ENCODE data around the gene CUL5. TPM values are rescaled to one million over a fixed set of nuclear protein-coding genes. Genes with fewer than 3 reads are reported as not detected.

The CUL5 gene
- total and polyA plus RNA-seq, 2 of the 4 experiments (the other 2 are of a cell fraction) = 8.8 to 31.0 TPM

DNA sequence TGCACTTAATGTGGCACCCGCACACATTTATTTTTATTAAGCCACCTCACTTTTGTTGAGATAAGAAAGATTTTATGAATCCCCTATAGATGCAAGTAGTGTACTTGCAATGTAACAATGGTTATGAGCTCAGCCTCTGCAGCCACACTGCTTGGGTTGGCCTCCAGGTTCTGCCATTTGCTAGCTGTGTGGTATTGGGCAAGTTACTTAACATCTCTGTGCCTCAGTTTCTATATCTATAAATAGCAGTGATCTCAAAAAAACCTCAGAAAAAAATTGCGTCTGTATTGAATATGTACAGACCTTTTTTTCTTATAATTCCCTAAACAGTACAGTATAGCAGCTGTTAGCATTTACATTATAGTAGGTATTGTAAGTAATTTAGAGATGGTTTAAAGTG, 10.0 kb downstream of the CUL5 start:
- Histone ChIP-seq H4K8ac (ENCODE audit: low read depth in 2 of 2, low read length in 2 of 2) (no peak overlapping the region), H2AK5ac (ENCODE audit: low read depth, low read length) (no peak overlapping the region), H2BK20ac (ENCODE audit: low read depth, low read length) (no peak overlapping the region), H3K4me3 (ENCODE audit: insufficient read depth, low read depth, low read length) (no peak overlapping the region), H3K9ac (ENCODE audit: low read depth, low read length) (no peak overlapping the region), H3K23ac (ENCODE audit: low read depth, low read length) (no peak overlapping the region), H2AFZ (replicated peaks; ENCODE audit: low read length, poor library complexity) (no peak overlapping the region), H3K9me3 (ENCODE audit: control insufficient read depth, insufficient read depth, low read length) (no peaks in the 10 kb centered on the region), H3K27ac (ENCODE audit: insufficient read depth, low read length) (no peak overlapping the region), H4K5ac (ENCODE audit: low read depth, low read length) (no peak overlapping the region), H3K4me2 (ENCODE audit: low read depth, low read length) (no peak overlapping the region), H4K91ac (ENCODE audit: insufficient read depth, low read depth, low read length) (no peak overlapping the region), H3K14ac (replicated peaks; ENCODE audit: low read depth, low read length) (no peak overlapping the region), H3K27me3 (ENCODE audit: control insufficient read depth, insufficient read depth, low read length) (no peaks in the 10 kb centered on the region), H2AK9ac (replicated peaks; ENCODE audit: low read depth, low read length, poor library complexity) (no peak overlapping the region), H3K18ac (ENCODE audit: low read depth, low read length) (no peak overlapping the region), H2BK120ac (ENCODE audit: low read depth, low read length) (no peak overlapping the region), H3K4ac (ENCODE audit: low read depth, low read length) (no peak overlapping the region), H3K9me1 (ENCODE audit: insufficient read depth, low read length) (peaks cover 29% of the 10 kb centered on the region), H2BK15ac (ENCODE audit: low read depth, low read length) (no peak overlapping the region), H3K56ac (ENCODE audit: extremely low read depth, insufficient read depth, low read length) (no peak overlapping the region), H3K79me1 (ENCODE audit: low read depth in 1 of 2, low read length in 2 of 2) (peaks cover 10 to 78% of the 10 kb centered on the region in 2 experiments), H4K20me1 (ENCODE audit: insufficient read depth, low read length) (peaks cover 83% of the 10 kb centered on the region), H2BK5ac (ENCODE audit: low read depth, low read length, poor library complexity, severe bottlenecking) (no peak overlapping the region), H3K36me3 (ENCODE audit: control insufficient read depth, insufficient read depth, low read length) (no peaks in the 10 kb centered on the region; the same call in 1 of the 2 replicates), H3K4me1 (ENCODE audit: control insufficient read depth, insufficient read depth, low read length) (peaks cover 7% of the 10 kb centered on the region)
- ATAC-seq (ENCODE audit: low read depth) (no peak), DNase-seq (no peak)
- TF ChIP-seq BHLHE40 (IDR thresholded peaks at IDR 0.05; ENCODE audit: low read depth, low read length) (no peak), CHD1 (IDR thresholded peaks at IDR 0.05; ENCODE audit: low read depth, low read length) (no peak), RAD21 (IDR thresholded peaks at IDR 0.05; ENCODE audit: low read length) (no peak), MXI1 (IDR thresholded peaks at IDR 0.05; ENCODE audit: borderline replicate concordance, low read depth, low read length) (no peak), RCOR1 (IDR thresholded peaks at IDR 0.05; ENCODE audit: insufficient replicate concordance, low read length) (no peak)
- TF ChIP-seq, protein P1, sequence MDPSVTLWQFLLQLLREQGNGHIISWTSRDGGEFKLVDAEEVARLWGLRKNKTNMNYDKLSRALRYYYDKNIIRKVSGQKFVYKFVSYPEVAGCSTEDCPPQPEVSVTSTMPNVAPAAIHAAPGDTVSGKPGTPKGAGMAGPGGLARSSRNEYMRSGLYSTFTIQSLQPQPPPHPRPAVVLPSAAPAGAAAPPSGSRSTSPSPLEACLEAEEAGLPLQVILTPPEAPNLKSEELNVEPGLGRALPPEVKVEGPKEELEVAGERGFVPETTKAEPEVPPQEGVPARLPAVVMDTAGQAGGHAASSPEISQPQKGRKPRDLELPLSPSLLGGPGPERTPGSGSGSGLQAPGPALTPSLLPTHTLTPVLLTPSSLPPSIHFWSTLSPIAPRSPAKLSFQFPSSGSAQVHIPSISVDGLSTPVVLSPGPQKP (IDR thresholded peaks at IDR 0.05; ENCODE audit: borderline replicate concordance, low read depth, low read length) = no peak
- ChIA-PET POLR2A (ENCODE audit: unreplicated experiment) (no interaction called here), CTCF (interaction anchor here (0.5 kb wide), 1 partner anchor 8 kb away, joined by 3 read pairs; no protein-coding TSS in a partner anchor)
- intact Hi-C loops (cut with micrococcal nuclease) (no loop called here), dilution Hi-C loops (cut with HindIII; ENCODE audit: low sequenced_read_pairs, unreplicated experiment) (no loop called here), in situ Hi-C loops (cut with MboI; ENCODE audit: low sequenced_read_pairs) (loop anchor here (10.0 kb wide), 1 partner anchor 636 kb away; no protein-coding TSS in a partner anchor)
- BruUV-seq (replicated peaks) = no TSS peak
- no CpG with 5 or more reads among the region's 2 CpGs for WGBS, 2 experiments (ENCODE audit: extremely low coverage in 2 of 2, insufficient read length in 1 of 2)
